ENCODE data around the gene AATK. TPM values are rescaled to one million over a fixed set of nuclear protein-coding genes. Genes with fewer than 3 reads are reported as not detected.
A peak's percentile ranks its signal among the peaks of the same experiment; 100 is the strongest.

Gene AATK
- total RNA-seq, 1 experiment from 2014 or later = 1.1 TPM

DNA sequence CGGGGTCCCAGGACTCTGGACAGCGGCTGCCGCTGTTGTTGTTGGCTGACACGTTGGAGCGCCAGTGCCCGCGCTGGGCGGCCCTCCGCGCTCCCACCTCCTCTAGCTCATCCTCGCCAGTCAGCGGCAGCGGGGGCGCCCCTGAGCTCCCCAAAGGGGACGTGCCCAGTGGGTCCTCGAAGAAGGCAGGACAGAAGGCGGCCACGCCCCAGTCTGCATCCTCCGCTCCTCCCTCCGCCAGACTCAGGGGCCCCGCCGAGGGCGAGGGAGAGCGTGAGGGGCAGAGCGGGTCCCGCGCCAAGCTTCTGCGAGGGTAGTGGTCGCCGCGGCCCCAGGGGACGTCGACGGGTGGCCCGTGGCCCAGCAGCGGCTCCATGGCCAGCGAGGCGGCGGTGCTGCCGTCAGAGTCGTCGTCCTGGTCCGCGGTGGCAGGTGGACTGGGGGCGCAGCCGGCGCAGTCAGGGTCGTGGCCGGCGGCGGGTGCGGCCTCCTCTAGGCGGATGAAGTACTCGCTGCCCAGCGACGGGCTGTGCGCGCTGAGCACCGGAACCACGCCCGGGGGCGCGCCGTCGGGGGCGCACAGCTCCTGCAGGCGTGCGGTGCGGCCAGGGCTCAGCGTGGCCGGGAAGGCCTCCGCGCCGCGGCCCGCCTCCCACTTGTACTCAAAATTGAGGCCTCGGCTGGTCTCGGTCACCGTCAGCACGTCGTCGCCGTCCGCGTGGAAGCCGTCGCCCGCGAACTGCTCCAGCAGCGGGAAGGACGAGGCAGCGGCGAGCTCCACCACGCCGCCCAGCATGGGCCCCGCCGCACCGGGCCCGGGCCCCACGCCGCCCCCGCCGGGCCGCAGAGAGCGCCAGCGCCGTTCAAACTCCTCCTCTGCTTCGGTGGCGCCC is 43.9 kb downstream of the AATK start:
- intact Hi-C loops (cut with micrococcal nuclease) = no loop called here
- POLR2A ChIA-PET (ENCODE audit: unreplicated experiment) = no interaction called here
- H3K4me3 ChIP-seq (ENCODE audit: low read length) = no peak overlapping the region
- H3K36me3 ChIP-seq (ENCODE audit: low read depth, low read length) = no peaks in the 10 kb centered on the region
- no peaks in the 10 kb centered on the region for H3K9me2 ChIP-seq (replicated peaks; ENCODE audit: low read length)
- no peak overlapping the region for H2AFZ ChIP-seq (ENCODE audit: low read length)
- no peak overlapping the region for H3K27ac ChIP-seq (ENCODE audit: low read length)
- ATAC-seq = no peak
- BruUV-seq (replicated peaks) = no TSS peak
- H3K79me2 ChIP-seq (ENCODE audit: low read length) = 0 out of 2 replicates have a peak, but pooled peaks cover 3% of the 10 kb centered on the region
- H3K4me1 ChIP-seq (ENCODE audit: insufficient read depth, low read length) = peaks cover 13% of the 10 kb centered on the region
- no peaks in the 10 kb centered on the region for H4K20me1 ChIP-seq (ENCODE audit: low read length)
- TF ChIP-seq EZH2 (IDR thresholded peaks at IDR 0.05; ENCODE audit: low read length, unreplicated experiment) (no peak), EZH2phosphoT487 (IDR thresholded peaks at IDR 0.05; ENCODE audit: borderline replicate concordance, low read length) (no peak)
- H3K9ac ChIP-seq (ENCODE audit: low read length) = no peak overlapping the region
- no peak for DNase-seq
- H3K27me3 ChIP-seq (ENCODE audit: low read length) = no peaks in the 10 kb centered on the region
- H3K9me3 ChIP-seq (ENCODE audit: low read length) = no peaks in the 10 kb centered on the region
- H3F3A ChIP-seq (ENCODE audit: low read length, unreplicated experiment) = no peaks in the 10 kb centered on the region
- H3K4me2 ChIP-seq (ENCODE audit: low read length) = no peak overlapping the region
- CTCF ChIA-PET = no interaction called here

DNA sequence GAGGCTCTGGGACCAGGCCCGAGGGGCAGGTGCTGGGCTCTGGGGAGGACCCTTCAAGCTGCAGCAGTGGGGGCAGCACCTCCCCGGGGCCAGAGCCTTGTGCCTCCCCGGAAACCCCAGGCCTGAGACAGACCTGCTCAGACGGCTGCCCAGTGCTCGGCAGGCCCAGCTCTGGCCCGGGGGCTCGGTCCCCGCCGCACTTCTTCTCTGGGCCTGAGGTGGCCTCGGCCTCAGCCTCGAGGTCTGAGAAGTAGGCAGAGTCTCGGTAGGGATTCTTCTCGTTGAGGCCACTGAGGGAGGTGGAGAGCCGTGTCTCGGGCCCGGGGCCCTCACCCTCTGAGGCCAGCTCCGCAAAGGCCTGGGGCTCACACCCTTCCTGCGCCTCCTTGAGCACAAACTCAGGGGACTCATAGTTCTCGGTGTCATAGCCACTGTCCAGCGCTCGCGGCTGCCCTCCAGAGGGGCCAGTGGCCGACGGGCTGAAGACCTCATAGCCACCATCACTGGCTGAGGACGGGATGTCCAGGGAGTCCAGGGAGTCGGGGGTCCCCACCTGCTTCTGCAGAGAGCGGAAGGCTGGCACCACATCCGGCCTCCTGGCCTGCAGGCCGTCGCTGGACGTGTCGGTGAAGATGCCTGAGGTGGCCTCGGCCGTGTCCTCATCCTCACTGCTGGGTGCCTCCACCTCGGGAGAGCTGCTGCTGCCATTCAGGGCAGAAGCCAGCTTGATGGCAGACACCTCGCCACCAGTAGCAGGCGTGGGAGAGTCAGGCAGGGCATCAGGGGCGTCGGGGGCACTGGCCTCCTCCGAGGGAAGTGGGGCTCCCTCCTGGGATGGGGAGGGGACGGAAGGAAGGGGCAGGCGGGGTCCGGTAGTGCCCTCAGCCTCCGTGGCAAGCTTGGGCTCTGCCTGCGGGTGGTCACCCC is 45.1 kb downstream of the AATK start:
- TF ChIP-seq EZH2phosphoT487 (IDR thresholded peaks at IDR 0.05; ENCODE audit: borderline replicate concordance, low read length) (no peak), EZH2 (IDR thresholded peaks at IDR 0.05; ENCODE audit: low read length, unreplicated experiment) (no peak)
- TF ChIP-seq, protein P1, sequence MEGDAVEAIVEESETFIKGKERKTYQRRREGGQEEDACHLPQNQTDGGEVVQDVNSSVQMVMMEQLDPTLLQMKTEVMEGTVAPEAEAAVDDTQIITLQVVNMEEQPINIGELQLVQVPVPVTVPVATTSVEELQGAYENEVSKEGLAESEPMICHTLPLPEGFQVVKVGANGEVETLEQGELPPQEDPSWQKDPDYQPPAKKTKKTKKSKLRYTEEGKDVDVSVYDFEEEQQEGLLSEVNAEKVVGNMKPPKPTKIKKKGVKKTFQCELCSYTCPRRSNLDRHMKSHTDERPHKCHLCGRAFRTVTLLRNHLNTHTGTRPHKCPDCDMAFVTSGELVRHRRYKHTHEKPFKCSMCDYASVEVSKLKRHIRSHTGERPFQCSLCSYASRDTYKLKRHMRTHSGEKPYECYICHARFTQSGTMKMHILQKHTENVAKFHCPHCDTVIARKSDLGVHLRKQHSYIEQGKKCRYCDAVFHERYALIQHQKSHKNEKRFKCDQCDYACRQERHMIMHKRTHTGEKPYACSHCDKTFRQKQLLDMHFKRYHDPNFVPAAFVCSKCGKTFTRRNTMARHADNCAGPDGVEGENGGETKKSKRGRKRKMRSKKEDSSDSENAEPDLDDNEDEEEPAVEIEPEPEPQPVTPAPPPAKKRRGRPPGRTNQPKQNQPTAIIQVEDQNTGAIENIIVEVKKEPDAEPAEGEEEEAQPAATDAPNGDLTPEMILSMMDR (conservative IDR thresholded peaks at IDR 0.05; ENCODE audit: low read depth, low read length) = no peak
- Histone ChIP-seq H3K27ac (ENCODE audit: low read length) (no peak overlapping the region), H3K4me3 (ENCODE audit: low read length) (peak overlapping the region; percentile 73), H3K4me2 (ENCODE audit: low read length) (peak overlapping the region; percentile 90), H3K36me3 (ENCODE audit: low read depth, low read length) (no peaks in the 10 kb centered on the region), H3K27me3 (ENCODE audit: low read length) (no peaks in the 10 kb centered on the region), H3K9ac (ENCODE audit: low read length) (no peak overlapping the region), H2AFZ (ENCODE audit: low read length) (no peak overlapping the region), H3K79me2 (ENCODE audit: low read length) (0 out of 2 replicates have a peak, but pooled peaks cover 3% of the 10 kb centered on the region), H4K20me1 (ENCODE audit: low read length) (no peaks in the 10 kb centered on the region), H3K9me3 (ENCODE audit: low read length) (no peaks in the 10 kb centered on the region), H3F3A (ENCODE audit: low read length, unreplicated experiment) (no peaks in the 10 kb centered on the region), H3K4me1 (ENCODE audit: insufficient read depth, low read length) (peaks cover 13% of the 10 kb centered on the region), H3K9me2 (replicated peaks; ENCODE audit: low read length) (no peaks in the 10 kb centered on the region)
- intact Hi-C loops (cut with micrococcal nuclease) = no loop called here
- DNase-seq = no peak
- ChIA-PET CTCF (no interaction called here), POLR2A (ENCODE audit: unreplicated experiment) (no interaction called here)
- no peak for ATAC-seq
- no TSS peak for BruUV-seq (replicated peaks)

DNA sequence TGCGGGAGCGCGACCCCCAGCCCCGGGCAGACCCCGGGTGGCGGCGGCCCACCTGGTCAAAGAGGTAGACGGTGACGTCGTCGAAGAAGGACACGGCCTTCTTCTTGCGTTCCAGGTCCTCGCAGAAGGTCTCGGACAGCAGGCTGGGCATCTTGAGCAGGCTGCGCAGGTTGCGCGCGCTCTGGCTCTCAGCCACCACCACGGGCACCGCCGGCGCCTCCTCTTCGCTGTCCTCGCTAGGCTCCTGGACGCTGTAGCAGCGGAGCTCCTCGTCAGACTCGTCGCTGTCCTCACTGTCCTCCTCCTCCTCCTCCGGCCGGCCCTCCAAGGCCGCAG is 45.9 kb downstream of the AATK start:
- ChIA-PET CTCF (no interaction called here), POLR2A (ENCODE audit: unreplicated experiment) (interaction anchor here (0.7 kb wide), 1 partner anchor 230 kb away, joined by 5 read pairs; no protein-coding TSS in a partner anchor)
- no peak overlapping the region for H3K27ac ChIP-seq (ENCODE audit: low read length)

More for the DNA sequence above, 45.9 kb downstream of the AATK start:
- peak; percentile 14 for ATAC-seq
- intact Hi-C loops (cut with micrococcal nuclease) = no loop called here
- no peaks in the 10 kb centered on the region for H3K27me3 ChIP-seq (ENCODE audit: low read length)
- no peak for TF ChIP-seq EZH2 (IDR thresholded peaks at IDR 0.05; ENCODE audit: low read length, unreplicated experiment)
- TF ChIP-seq, protein P1 (conservative IDR thresholded peaks at IDR 0.05; ENCODE audit: low read depth, low read length) = peak; percentile 42; the same call in 1 of the 2 replicates
- peak overlapping the region; percentile 88 for H2AFZ ChIP-seq (ENCODE audit: low read length)
- DNase-seq = peak; percentile 28
- H3K9me3 ChIP-seq (ENCODE audit: low read length) = no peaks in the 10 kb centered on the region
- H3K79me2 ChIP-seq (ENCODE audit: low read length) = 0 out of 2 replicates have a peak, but pooled peaks cover 3% of the 10 kb centered on the region
- peak overlapping the region; percentile 90 for H3K4me2 ChIP-seq (ENCODE audit: low read length)
- peak overlapping the region; percentile 55 for H3K9ac ChIP-seq (ENCODE audit: low read length)
- TSS peak; percentile 68 for BruUV-seq (replicated peaks)
- no peaks in the 10 kb centered on the region for H3K36me3 ChIP-seq (ENCODE audit: low read depth, low read length)
- H4K20me1 ChIP-seq (ENCODE audit: low read length) = no peaks in the 10 kb centered on the region
- no peaks in the 10 kb centered on the region for H3K9me2 ChIP-seq (replicated peaks; ENCODE audit: low read length)
- H3K4me1 ChIP-seq (ENCODE audit: insufficient read depth, low read length) = peaks cover 9% of the 10 kb centered on the region
- H3K4me3 ChIP-seq (ENCODE audit: low read length) = peak overlapping the region; percentile 73
- no peaks in the 10 kb centered on the region for H3F3A ChIP-seq (ENCODE audit: low read length, unreplicated experiment)
